Measurements from ENCODE around the gene APRT. TPM values are rescaled to one million over a fixed set of nuclear protein-coding genes. Genes with fewer than 3 reads are reported as not detected.

Gene APRT
- total and polyA plus RNA-seq, 2 of the 8 experiments (the other 6 are each of a cell fraction or from before 2014, with no cell fraction given), result 221 to 267 TPM

GRCh38 chr16:88762258-88762870 lies 49.4 kb downstream of the APRT start:
- Histone ChIP-seq H4K5ac (ENCODE audit: insufficient read length, low read depth, low read length) (no peak overlapping the region), H2BK5ac (ENCODE audit: low read depth, low read length) (peak overlapping the region; percentile 82; the same call in 1 of the 2 replicates), H3K23ac (ENCODE audit: insufficient read length) (no peak overlapping the region), H3K36me3 (ENCODE audit: control insufficient read depth in 2 of 4, insufficient read depth in 4 of 4, low read length in 3 of 4) (no peaks in the 10 kb centered on the region), H3K4ac (replicated peaks; ENCODE audit: insufficient read length, low read depth, low read length) (no peak overlapping the region), H3K56ac (replicated peaks; ENCODE audit: insufficient read length, low read depth, low read length) (no peak overlapping the region), H3K27ac (ENCODE audit: low read depth, low read length) (peak overlapping the region; percentile 64; the same call in 1 of the 2 replicates), H2BK20ac (ENCODE audit: low read length) (peak overlapping the region; percentile 80; the same call in 1 of the 2 replicates), H3K27me3 (replicated peaks in 1 of 4; ENCODE audit: control insufficient read depth in 3 of 4, extremely low read depth in 1 of 4, insufficient read depth in 3 of 4, low read length in 3 of 4) (no peaks in the 10 kb centered on the region), H3K4me2 (ENCODE audit: insufficient read depth in 1 of 2, low read depth in 2 of 2, low read length in 2 of 2) (no peak overlapping the region), H2BK15ac (ENCODE audit: low read length) (peak overlapping the region; percentile 99; the same call in 1 of the 2 replicates), H3K23me2 (ENCODE audit: low read depth, low read length) (no peaks in the 10 kb centered on the region), H4K20me1 (replicated peaks in 1 of 2; ENCODE audit: control insufficient read depth in 1 of 2, insufficient read depth in 2 of 2, low read length in 2 of 2) (peaks cover under 1 to 13% of the 10 kb centered on the region in 2 experiments), H4K8ac (ENCODE audit: extremely low read depth, insufficient read depth, low read length) (peak overlapping the region; percentile 36; the same call in 1 of the 2 replicates), H3K4me1 (replicated peaks in 1 of 4; ENCODE audit: control insufficient read depth in 3 of 4, insufficient read depth in 4 of 4, low read length in 3 of 4) (peaks cover 4 to 33% (median 28%) of the 10 kb centered on the region in 4 experiments), H3K9me3 (ENCODE audit: insufficient read depth in 2 of 2, low read depth in 1 of 2, low read length in 1 of 2) (no peaks in the 10 kb centered on the region), H3K14ac (ENCODE audit: insufficient read length) (no peak overlapping the region), H2BK120ac (replicated peaks; ENCODE audit: low read depth, low read length) (no peak overlapping the region), H2BK12ac (ENCODE audit: low read depth, low read length) (peak overlapping the region; percentile 95; the same call in 1 of the 2 replicates), H2AK5ac (ENCODE audit: low read depth, low read length) (peak overlapping the region; percentile 92; the same call in 1 of the 2 replicates), H3K18ac (ENCODE audit: extremely low read depth, low read length) (no peak overlapping the region), H3K9ac (replicated peaks in 1 of 4; ENCODE audit: extremely low read depth in 1 of 4, low read depth in 3 of 4, low read length in 3 of 4) (no peak overlapping the region; a peak in 1 of 7 replicates), H3K79me2 (ENCODE audit: control insufficient read depth in 1 of 2, insufficient read depth in 2 of 2, low read length in 2 of 2) (peaks cover 0 to 2% of the 10 kb centered on the region in 2 experiments; a peak in 2 of 4 replicates), H3K79me1 (ENCODE audit: low read depth, low read length) (peaks cover 5% of the 10 kb centered on the region), H4K91ac (replicated peaks; ENCODE audit: insufficient read length, low read length) (peak overlapping the region; percentile 71), H3K4me3 (ENCODE audit: extremely low read depth in 1 of 4, insufficient read depth in 2 of 4, low read depth in 3 of 4, low read length in 4 of 4) (no peak overlapping the region), H2AFZ (ENCODE audit: low read length) (no peak overlapping the region)
- ChIA-PET CTCF (ENCODE audit: partially characterized antibody) (interaction anchor here (0.5 to 25.0 kb wide), 13 partner anchors 9 to 418 kb away, joined by 3 to 251 read pairs (median 3); no protein-coding TSS in a partner anchor), POLR2A (ENCODE audit: partially characterized antibody) (interaction anchor here (1.0 to 4.1 kb wide), 6 partner anchors 10 to 44 kb away, joined by 3 to 22 read pairs (median 9); no protein-coding TSS in a partner anchor)
- TF ChIP-seq GTF2F1 (IDR thresholded peaks at IDR 0.05; ENCODE audit: borderline replicate concordance, low read depth, low read length) (no peak), RXRA (IDR thresholded peaks at IDR 0.05; ENCODE audit: insufficient read depth, low read depth, low read length) (no peak), SP1 (IDR thresholded peaks at IDR 0.05; ENCODE audit: low read depth, low read length) (no peak), CHD2 (IDR thresholded peaks at IDR 0.05; ENCODE audit: low read length) (no peak), MAFK (IDR thresholded peaks at IDR 0.05; ENCODE audit: low read depth, low read length) (no peak), YY1 (IDR thresholded peaks at IDR 0.05; ENCODE audit: low read depth, low read length) (no peak), TBP (IDR thresholded peaks at IDR 0.05; ENCODE audit: low read depth, low read length) (no peak)
- 80% methylated on average over 15 of the region's 16 CpGs; no CpG with 5 or more reads in 1 of the 2 experiments for WGBS, 2 experiments (ENCODE audit: extremely low coverage in 1 of 2, insufficient coverage in 1 of 2, insufficient read length in 1 of 2, insufficient replicate concordance in 2 of 2, low coverage in 1 of 2, low lambda C conversion rate in 2 of 2, missing lambda C conversion rate in 1 of 2)
- DNase-seq (ENCODE audit: low read depth in 1 of 2, low spot score in 2 of 2) (no peak), FAIRE-seq (no peak)

All from H1 (cell line).